ENCODE measurements around the gene CPSF4L. TPM values are rescaled to one million over a fixed set of nuclear protein-coding genes. Genes with fewer than 3 reads are reported as not detected.
A peak's percentile ranks its signal among the peaks of the same experiment; 100 is the strongest.
"Not testable (repeated sequence)": the region's sequence is repeated elsewhere in the genome, so short reads cannot be mapped to it uniquely, and the experiment has no call there.

Gene CPSF4L, protein sequence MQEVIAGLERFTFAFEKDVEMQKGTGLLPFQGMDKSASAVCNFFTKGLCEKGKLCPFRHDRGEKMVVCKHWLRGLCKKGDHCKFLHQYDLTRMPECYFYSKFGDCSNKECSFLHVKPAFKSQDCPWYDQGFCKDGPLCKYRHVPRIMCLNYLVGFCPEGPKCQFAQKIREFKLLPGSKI
- not detected in 2 replicates for total RNA-seq (2014; rRNA removed)
- polyA plus RNA-seq (2012), result not detected

GRCh38 chr17:73261617-73261951, at the start of gene CPSF4L:
Gene CPSF4L, minus strand, starts transcription at chr17:73261880. Its CDS starts 62 bp downstream, at chr17:73261818.
- DNase-seq (ENCODE audit: low read depth), result no peak

DNA sequence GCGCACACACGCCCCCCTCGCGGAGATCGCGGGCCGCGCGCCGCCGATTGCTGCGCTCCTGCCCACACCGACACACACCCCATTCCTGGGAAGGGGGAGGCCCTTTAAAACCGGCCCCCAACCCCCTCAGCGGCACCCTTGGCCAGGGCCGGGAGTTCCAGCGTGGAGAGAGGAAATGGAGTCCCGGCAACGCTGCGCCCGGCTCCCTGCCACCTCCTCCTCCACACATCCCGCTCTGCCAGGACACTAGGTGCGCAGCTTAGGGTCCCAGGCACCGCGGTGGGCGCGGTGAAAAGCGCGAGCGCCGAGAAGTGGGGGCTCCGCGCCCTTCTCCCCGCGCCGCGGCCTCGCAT, 49.7 kb upstream of the CPSF4L start:
- DNase-seq (ENCODE audit: low read depth), result no peak

- peak; percentile 32 for DNase-seq (ENCODE audit: low read depth)
These were observed 48.3 kb upstream of the CPSF4L start for GRCh38 chr17:73309727-73310596.

DNA sequence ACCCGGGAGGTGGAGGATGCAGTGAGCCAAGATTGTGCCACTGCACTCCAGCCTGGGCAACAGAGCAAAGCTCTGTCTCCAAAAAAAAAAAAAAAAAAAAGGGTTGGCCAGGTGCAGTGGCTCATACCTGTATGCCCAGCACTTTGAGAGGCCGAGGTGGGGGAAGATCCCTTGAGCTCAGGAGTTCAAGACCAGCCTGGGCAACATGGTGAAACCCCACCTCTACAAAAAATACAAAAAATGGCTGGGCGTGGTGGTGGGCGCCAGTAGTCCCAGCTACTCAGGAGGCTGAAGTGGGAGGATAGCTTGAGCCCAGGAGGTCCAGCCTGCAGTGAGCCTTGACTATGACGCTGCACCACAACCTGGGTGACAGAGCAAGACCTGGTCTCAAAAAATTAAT, 47.3 kb upstream of the CPSF4L start:
- DNase-seq (ENCODE audit: low read depth), result not testable (repeated sequence)

DNA sequence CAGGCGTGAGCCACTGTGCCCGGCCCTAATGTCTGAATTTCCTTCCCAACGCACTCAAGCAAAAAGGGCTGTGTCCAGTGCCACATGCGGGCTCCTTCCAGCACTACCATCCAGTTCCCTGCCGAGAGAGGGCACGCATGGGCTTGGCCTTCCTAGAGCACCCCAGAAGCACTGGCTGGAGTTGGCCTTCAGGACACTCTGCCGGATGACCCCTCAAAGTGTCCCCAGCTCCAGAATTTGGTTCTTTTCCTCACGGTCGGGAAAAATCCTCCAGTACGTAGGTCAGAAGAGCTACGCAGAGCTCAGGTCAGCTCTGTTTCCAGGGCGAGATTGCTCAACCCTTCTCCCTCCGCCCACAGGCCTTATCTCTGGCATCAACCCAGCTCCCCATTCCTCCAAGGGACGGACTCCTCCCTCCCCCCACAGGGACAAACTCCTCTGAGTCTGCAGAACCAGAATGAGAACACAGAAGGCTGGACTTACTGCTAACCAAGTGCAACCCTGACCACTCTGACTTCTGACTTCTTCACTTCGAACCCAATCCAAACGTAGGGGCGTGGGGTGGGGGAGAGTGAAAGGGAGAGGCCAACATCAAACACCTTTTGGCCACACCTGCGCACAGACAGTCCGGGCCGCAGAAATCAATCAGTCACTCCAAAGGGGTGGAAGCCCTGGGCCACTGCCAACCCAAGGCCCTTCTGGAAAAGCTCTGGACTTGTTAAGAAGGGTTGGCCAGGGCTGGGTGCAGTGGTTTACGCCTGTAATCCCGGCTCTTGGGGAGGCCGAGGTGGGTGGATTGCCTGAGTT, 46.5 kb upstream of the CPSF4L start:
- no peak for DNase-seq (ENCODE audit: low read depth)

GRCh38 chr17:73307130-73307529, 45.5 kb upstream of the CPSF4L start:
- no peak for DNase-seq (ENCODE audit: low read depth)

DNA sequence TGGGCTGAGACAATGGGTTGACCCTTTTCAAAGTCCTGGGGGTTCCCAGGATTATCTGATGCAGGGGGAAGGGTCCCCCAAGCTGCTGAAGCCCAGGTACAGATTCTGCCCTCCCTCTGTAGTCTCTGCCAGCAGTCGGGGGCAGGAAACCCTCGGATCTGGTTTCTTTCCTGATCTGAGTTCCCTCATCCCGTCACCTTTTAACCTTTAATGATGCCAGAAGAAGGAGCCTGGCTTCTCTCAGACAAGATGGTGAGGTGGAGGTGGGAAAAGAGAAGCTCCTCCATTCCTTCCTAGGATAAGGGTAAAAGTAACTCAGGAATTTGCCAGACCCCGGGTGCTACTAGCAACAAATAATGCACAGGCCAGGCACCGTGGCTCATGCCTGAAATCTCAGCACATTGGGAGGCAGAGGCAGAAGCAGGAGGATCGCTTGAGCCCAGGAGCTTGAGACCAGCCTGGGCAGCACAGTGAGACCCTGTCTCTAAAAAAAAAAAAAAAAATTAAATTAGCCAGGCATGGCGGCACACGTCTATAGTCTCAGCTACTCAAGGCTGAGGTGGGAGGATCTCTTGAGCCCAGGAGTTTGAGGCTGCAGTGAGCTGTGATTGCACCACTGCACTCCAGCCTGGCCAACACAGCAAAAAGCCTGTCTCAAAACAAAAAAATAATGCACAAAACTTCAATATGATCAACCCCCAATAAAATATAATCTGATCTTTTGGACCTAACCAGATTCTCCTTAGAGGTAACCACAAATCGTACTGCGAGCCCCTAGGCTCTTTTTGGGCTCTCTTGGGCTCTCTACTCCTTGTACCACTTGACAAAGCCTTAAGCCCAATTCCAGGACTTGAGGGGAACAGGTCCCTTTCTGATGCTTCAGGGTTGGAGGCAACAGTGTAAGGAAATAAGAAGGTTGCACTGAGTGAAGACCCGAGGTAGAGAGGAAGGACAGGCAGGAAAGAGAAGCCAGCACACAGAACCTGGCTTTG, 44.5 kb upstream of the CPSF4L start:
- DNase-seq (ENCODE audit: low read depth), result no peak

DNA sequence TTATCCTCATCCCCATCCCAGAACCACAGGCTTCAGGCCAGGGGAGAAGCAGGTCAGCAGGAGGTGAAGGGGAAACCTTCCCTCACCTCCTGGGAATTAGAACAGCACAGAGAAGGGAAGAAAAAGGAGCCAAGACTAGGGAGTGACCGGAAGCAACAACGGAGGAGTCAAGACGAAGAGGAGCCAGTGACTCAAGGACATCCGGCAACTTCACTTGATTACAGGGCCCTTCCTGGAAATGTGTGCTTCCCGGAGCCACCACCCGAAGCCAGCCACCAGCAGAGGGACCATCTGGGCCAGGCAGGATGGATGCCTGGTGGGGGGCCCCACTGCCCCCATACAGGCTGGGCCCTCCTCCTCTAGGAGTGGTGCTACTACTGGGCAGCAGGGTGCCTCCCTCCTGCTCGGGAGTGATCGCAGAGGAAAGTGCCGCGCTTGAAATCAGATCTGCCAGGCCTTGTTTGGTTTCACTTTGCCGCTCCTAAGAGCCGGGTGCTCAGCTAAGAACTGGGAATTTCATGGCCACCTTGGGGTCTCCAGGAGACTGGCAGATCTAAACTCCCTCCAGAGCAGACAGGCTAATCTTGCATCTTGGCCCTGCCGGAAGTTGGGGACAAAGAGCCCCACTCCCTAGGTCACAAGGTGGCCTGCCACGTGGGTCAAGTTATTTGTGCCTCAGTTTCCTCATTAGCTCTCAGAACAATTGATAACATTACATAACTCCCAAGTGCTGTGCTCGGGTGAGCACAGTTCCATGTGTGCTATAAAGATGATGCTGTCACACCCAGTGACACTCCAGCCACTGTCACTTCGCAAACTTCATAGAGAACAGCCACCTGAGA, 43.5 kb upstream of the CPSF4L start:
- peak; percentile 80 for DNase-seq (ENCODE audit: low read depth)

- DNase-seq (ENCODE audit: low read depth), result no peak
These were observed 42.8 kb upstream of the CPSF4L start for GRCh38 chr17:73304438-73304837.

DNA sequence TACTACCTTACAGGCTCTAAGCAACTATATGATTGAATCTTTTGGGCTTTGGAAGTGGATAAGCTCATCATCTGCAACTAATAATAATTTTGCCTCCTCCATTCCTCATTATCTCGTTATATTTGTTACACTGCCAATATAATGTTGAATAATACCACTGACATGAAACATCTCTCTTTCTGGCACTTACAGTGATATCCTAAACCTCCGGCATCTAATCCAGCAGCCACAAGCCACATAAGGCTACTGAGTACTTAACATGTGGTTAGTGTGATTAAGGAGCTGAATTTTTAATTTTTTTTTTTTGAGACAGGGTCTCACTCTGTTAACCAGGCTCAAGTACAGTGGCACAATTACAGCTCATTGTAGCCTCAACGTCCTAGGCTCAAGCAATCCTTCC, 40.5 kb upstream of the CPSF4L start:
- DNase-seq (ENCODE audit: low read depth), result no peak

- no peak for DNase-seq (ENCODE audit: low read depth)
These were observed 39.7 kb upstream of the CPSF4L start for GRCh38 chr17:73301369-73301768.

DNA sequence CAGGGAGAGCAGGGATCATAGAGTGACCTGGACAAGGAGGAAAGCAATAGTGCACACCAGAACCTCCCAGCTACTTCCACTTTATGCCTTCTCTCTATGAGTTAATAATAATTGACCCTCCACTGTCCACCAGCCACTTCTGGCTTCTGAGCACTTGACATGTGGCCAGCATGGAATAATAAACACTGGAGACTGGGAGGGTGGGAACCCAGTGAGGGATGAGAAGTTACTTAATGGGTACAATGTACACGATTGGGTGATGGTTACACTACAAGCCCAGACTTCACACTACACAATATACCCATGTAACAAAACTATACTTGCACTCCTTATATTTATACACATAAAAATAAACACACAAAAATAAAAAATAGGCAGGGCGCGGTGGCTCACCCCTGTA, 38.7 kb upstream of the CPSF4L start:
- DNase-seq (ENCODE audit: low read depth), result no peak

- no peak for DNase-seq (ENCODE audit: low read depth)
These were observed 36.5 kb upstream of the CPSF4L start for GRCh38 chr17:73297934-73298861.

GRCh38 chr17:73293480-73293911, 31.8 kb upstream of the CPSF4L start:
- DNase-seq (ENCODE audit: low read depth), result peak; percentile 52

GRCh38 chr17:73293031-73293430, 31.4 kb upstream of the CPSF4L start:
- no peak for DNase-seq (ENCODE audit: low read depth)

DNA sequence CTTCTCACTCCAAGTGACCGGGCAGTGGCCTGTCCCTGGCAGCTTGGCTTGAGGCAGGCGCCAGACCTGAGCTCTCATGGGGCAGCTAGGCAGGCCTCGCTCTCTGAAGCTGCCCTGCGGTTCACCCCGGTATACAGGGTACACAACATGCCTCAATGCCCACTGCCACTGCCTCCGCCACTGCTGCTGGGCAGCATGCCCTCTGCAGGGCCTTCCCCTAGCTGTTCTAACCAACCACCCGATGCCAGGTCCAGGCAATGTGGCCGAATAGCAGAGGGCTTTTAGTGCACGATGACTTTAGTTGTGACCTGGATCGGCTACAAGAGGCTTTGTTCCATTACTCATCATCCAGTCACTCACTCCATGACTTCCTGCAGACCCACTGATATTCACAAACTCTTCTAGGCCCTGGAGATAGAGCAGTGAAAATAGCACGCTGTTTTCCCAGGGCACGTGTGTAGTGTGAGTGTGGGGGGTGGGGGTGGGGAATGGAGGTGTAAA, 30.4 kb upstream of the CPSF4L start:
- peak; percentile 85 for DNase-seq (ENCODE audit: low read depth)

GRCh38 chr17:73291260-73291801, 29.7 kb upstream of the CPSF4L start:
- peak; percentile 94 for DNase-seq (ENCODE audit: low read depth)

GRCh38 chr17:73290399-73291259, 28.9 kb upstream of the CPSF4L start:
- DNase-seq (ENCODE audit: low read depth), result no peak
